Bronchial epithelial cell (primary cell): ENCODE data around the gene ZNF79. TPM values are rescaled to one million over a fixed set of nuclear protein-coding genes. Genes with fewer than 3 reads are reported as not detected.

Source experiments
- DNase-seq: peaks from one replicate; pipeline ENCODE4 v3.0.0-alpha.2; 2010; ENCODE audit warnings: low read depth
- FAIRE-seq: peaks from 2 replicates; lab custom pipeline; 2011; peaks lifted over from hg19 to GRCh38; lab: Jason Lieb, UNC
- H3K27me3 ChIP-seq: 2 replicates; pipeline ENCODE4 v1.5.1; 2011; ENCODE audit warnings: low read length; ENCODE audit not compliant: control insufficient read depth, insufficient read depth
- H3K36me3 ChIP-seq: 2 replicates; pipeline ENCODE4 v1.5.1; 2011; ENCODE audit warnings: low read length; ENCODE audit not compliant: control insufficient read depth, insufficient read depth
- H3K4me3 ChIP-seq: 2 replicates; pipeline ENCODE4 v1.5.1; 2011; ENCODE audit warnings: mild to moderate bottlenecking, low read depth, low read length, control low read depth
- total RNA-seq: library from RNA; depleted of rRNA; stranded (reverse); fragments of >200 nt; gene quantifications from 2 replicates; pipeline ENCODE4 v1.2.1, GENCODE V29; 2014
- TF ChIP-seq, protein P1 (sequence below): IDR thresholded peaks from 2 replicates; pipeline ENCODE4 v1.5.1; 2011; ENCODE audit warnings: mild to moderate bottlenecking, moderate library complexity, low read length, control low read depth, inconsistent platforms; ENCODE audit not compliant: insufficient read depth, severe bottlenecking

Gene ZNF79
- total RNA-seq, 1 donor from 2014 or later, result 14.0 TPM

DNA sequence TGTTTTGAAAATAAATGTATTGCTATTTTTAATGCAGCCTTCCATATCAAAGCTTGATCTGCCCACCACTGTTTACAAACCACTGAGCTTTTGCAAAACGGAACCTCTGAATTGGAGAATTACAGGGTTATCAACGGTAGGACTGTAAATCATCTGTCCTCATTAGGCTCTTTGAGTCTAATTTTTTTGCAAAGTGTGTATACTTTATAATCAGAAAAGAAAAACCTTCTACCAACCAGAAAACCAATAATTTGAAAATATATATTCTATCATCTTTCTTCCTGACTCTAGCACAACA, 34.0 kb upstream of the ZNF79 start:
- no peaks in the 10 kb centered on the region for H3K27me3 ChIP-seq
- DNase-seq (no peak), FAIRE-seq (no peak)
- H3K36me3 ChIP-seq, result no peaks in the 10 kb centered on the region
- TF ChIP-seq, protein P1, sequence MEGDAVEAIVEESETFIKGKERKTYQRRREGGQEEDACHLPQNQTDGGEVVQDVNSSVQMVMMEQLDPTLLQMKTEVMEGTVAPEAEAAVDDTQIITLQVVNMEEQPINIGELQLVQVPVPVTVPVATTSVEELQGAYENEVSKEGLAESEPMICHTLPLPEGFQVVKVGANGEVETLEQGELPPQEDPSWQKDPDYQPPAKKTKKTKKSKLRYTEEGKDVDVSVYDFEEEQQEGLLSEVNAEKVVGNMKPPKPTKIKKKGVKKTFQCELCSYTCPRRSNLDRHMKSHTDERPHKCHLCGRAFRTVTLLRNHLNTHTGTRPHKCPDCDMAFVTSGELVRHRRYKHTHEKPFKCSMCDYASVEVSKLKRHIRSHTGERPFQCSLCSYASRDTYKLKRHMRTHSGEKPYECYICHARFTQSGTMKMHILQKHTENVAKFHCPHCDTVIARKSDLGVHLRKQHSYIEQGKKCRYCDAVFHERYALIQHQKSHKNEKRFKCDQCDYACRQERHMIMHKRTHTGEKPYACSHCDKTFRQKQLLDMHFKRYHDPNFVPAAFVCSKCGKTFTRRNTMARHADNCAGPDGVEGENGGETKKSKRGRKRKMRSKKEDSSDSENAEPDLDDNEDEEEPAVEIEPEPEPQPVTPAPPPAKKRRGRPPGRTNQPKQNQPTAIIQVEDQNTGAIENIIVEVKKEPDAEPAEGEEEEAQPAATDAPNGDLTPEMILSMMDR, result no peak
- H3K4me3 ChIP-seq, result no peak overlapping the region

DNA sequence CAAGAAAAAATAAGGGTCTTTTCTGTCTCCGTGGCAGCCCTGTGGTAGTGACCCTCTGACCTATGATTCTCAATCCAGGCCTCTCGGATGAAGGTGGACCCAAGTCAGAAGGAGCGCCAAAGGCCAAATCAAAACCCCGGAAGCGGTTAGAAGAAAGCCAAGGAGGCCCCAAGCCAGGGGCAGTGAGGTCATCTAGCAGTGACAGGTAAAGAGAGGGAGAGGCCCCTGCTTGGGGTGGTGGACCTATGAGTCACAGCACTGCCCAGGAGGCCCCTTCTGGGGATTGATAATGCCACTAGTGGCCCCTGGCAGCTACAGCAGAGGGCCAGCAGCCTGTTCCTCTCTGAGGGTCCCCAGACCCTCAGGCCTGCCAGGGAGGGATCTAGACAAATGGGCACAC, 33.6 kb upstream of the ZNF79 start:
- FAIRE-seq (no peak), DNase-seq (no peak)
- H3K4me3 ChIP-seq, result no peak overlapping the region
- H3K36me3 ChIP-seq, result no peaks in the 10 kb centered on the region
- no peaks in the 10 kb centered on the region for H3K27me3 ChIP-seq
- TF ChIP-seq, protein P1, result no peak

DNA sequence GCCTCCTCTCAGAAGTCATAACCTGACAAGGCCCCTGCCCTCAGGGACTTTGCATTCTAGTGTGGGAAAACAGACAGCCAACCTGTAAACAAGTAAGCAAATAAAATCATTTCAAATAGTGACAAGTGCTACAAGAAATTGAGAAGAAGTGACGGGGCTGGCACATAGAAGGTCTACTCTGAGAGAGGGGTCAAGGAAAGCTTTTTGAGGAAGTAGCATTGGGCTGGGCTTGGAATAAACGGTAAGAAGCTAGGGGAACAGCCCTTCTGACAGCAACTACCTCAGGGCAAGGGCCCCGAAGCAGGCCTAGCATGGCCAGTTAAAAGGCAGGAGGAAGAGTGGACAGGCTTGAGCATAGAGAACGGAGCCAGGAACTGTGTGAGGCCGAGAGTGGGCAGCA, 32.0 kb upstream of the ZNF79 start:
- no peaks in the 10 kb centered on the region for H3K36me3 ChIP-seq

DNA sequence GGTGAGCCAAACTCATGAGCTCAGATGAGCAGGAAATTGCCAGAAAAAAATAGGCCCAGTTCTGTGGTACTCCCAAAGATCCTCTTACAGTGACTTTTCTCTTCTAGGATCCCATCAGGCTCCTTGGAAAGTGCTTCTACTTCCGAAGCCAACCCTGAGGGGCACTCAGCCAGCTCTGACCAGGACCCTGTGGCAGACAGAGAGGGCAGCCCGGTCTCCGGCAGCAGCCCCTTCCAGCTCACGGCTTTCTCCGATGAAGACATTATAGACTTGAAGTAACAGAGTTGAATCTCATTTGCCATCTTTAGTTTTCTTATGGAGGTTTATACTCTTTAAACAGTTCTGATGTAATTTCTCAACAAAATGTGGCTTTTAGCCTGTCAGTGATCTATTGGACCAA, 31.2 kb upstream of the ZNF79 start:
- DNase-seq, result no peak
- Histone ChIP-seq H3K4me3 (no peak overlapping the region), H3K27me3 (no peaks in the 10 kb centered on the region), H3K36me3 (no peaks in the 10 kb centered on the region)
- TF ChIP-seq, protein P1, result no peak
- no peak for FAIRE-seq

More for the DNA sequence above, 32.0 kb upstream of the ZNF79 start:
- TF ChIP-seq, protein P1, result no peak
- Histone ChIP-seq H3K4me3 (no peak overlapping the region), H3K27me3 (no peaks in the 10 kb centered on the region)
- no peak for FAIRE-seq
- no peak for DNase-seq

DNA sequence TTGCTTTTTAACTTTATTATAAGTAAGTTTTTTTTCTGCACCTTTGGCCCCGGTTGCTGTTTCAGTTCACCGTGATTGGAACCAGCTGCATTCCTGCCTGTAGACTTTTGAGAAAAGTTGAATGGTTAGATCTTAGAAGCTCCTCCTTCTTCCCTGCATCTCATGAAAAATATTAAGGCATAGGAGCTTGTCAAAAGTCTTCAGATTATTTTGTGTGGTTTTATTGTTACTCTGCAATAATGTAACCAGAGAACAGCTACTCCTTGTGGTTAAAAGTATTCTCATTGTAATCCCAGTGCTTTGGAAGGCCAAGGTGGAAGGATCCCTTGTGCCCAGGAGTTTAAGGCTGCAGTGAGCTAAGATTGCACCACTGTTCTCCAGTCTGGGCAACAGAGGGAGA, 30.5 kb upstream of the ZNF79 start:
- FAIRE-seq, result no peak
- no peak overlapping the region for H3K4me3 ChIP-seq

More for the DNA sequence above, 30.5 kb upstream of the ZNF79 start:
- no peaks in the 10 kb centered on the region for H3K27me3 ChIP-seq
- TF ChIP-seq, protein P1, result no peak
- DNase-seq, result no peak
- peaks cover 1% of the 10 kb centered on the region for H3K36me3 ChIP-seq
